CD1c-positive myeloid dendritic cell (primary cell): ENCODE results near the gene TAF3.
"Not testable (repeated sequence)": the region's sequence is repeated elsewhere in the genome, so short reads cannot be mapped to it uniquely, and the experiment has no call there.

Source experiments
- DNase-seq: peaks from one replicate; pipeline ENCODE4 v3.0.0-alpha.2; 2016; ENCODE audit errors: extremely low spot score

Gene TAF3, protein sequence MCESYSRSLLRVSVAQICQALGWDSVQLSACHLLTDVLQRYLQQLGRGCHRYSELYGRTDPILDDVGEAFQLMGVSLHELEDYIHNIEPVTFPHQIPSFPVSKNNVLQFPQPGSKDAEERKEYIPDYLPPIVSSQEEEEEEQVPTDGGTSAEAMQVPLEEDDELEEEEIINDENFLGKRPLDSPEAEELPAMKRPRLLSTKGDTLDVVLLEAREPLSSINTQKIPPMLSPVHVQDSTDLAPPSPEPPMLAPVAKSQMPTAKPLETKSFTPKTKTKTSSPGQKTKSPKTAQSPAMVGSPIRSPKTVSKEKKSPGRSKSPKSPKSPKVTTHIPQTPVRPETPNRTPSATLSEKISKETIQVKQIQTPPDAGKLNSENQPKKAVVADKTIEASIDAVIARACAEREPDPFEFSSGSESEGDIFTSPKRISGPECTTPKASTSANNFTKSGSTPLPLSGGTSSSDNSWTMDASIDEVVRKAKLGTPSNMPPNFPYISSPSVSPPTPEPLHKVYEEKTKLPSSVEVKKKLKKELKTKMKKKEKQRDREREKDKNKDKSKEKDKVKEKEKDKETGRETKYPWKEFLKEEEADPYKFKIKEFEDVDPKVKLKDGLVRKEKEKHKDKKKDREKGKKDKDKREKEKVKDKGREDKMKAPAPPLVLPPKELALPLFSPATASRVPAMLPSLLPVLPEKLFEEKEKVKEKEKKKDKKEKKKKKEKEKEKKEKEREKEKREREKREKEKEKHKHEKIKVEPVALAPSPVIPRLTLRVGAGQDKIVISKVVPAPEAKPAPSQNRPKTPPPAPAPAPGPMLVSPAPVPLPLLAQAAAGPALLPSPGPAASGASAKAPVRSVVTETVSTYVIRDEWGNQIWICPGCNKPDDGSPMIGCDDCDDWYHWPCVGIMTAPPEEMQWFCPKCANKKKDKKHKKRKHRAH

DNA sequence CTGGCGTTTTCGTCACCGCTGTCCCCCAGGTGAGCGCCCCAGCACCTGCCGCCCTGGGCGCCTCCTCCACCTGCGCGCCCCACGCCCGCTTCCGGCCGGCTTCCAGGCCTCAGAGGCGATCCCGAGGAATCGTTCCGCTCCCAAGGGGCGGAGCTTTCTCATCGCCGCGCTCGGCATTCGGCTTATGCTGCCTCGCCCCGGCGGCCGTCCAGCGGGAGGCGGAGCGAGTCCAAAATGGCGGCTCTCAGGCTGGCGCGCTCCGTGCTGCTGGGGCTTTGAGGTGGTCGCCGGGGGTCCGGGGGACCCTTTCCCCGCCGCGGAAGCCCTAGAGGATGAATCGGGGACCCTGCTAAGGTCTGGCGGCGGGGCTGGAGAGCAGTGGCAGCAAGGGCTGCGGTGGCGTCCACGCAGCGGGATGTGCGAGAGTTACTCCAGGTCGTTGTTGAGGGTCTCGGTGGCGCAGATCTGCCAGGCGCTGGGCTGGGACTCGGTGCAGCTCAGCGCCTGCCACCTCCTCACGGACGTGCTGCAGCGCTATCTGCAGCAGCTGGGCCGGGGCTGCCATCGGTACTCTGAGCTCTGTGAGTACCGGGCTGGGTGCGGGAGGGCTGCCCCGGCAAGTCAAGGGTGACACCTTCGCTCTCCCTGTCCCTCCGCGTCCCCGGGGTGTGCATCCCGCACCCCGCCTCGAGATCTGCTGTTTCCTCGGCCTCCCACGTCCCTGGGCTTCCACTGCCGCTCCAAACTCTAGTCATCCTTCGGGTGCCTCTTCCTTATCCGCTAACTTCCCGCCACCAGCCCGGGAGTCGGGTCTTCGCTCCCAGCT, at the start of gene TAF3:
TSS of gene TAF3 (plus strand) at position 211 of the 826 bp plus-strand sequence. CDS start at position 416, 205 bp downstream.
- peak; percentile 95 for DNase-seq

DNA sequence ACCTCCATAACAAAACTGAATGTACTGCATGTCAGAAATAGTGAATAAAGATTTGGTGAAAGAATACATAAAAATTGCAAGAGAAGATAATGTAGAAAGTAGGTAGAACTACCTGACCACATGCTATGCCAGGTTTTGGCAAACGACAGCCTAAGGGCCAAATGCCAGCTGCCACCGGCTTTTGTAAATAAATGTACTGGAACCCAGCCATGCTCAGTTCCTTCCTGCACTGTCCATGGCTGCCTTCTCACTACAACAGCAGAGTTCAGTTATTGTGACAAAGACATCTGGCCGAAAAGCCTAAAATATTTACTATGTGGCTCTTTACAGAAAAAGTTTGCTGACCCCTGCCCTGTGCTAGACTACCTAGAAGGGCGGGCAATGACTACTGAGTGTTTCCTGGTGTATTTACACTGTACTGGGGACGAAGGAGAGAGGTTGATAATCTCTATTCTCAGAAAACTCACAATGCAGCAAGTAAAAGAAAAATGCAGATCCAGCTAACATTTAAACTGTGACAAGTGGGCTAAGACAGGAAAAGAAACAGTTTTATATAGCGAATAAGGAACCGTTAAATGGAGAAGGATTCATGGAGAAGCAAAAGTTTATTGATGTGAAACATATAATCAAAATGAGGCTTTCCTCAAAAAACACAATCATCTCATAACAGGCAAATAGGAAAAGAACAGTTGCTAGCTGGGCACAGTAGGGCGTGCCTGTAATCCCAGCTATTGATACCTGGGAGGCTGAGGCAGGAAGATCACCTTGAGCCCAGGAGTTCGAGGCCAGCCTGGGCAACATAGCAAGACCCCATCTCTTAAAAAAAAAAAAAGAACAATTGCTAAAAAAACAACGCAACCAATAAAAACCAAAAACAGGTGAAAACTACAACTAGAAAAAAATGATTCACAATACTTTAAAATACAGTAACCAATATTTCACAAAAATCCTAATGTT, 44.2 kb upstream of the TAF3 start:
- no peak for DNase-seq

DNA sequence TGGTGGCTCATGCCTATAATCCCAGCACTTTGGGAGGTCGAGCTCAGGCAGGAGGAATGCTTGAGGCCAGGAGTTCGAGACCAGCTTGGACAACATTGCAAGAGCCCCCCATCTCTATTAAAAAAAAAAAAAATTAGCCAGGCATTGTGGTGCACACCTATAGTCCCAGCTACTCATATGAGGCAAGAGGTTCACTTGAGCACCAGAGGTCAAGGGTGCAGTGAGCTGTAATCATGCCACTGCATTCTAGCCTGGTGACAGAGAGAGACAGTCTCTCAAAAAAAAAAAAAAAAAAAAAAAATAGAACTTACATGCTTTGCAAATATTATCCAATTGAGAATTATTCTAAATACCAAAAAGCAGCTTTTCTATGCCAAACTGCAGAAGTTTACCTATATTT, 41.5 kb upstream of the TAF3 start:
- DNase-seq = no peak

DNA sequence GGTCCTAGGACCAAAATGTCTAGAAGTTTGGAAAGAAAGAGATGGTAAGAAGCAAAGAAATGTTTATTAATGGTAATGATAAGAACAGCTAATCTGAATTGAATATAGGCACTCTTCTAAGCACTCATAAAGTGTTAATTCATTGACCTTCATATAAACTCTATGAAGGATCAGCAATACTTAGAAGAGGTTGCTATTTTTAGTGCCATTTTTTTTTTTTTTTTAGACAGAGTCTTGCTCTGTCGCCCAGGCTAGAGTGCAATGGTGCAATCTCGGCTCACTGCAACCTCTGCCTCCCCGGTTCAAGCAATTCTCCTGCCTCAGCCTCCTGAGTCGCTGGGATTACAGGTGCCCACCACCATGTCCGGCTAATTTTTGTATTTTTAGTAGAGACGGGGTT, 36.1 kb upstream of the TAF3 start:
- DNase-seq = not testable (repeated sequence)

DNA sequence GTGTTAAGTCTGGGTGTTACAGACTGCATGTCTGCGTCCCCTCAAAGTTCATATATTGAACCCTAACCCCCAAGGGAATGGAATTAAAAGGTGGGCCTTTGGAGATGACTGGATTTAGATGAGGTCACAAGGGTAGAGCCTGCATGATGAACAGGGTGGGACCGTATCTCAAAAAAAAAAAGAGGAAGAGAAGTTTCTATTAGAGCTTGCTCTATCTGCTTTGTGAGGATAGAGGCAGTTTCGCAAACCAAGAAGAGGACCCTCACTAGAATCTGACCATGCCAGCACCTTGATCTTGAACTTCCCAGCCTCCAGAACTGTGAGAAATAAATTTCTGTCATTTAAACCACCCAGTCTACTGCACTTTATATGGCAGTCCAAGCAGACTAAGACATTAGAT, 31.9 kb upstream of the TAF3 start:
- DNase-seq = peak; percentile 15

DNA sequence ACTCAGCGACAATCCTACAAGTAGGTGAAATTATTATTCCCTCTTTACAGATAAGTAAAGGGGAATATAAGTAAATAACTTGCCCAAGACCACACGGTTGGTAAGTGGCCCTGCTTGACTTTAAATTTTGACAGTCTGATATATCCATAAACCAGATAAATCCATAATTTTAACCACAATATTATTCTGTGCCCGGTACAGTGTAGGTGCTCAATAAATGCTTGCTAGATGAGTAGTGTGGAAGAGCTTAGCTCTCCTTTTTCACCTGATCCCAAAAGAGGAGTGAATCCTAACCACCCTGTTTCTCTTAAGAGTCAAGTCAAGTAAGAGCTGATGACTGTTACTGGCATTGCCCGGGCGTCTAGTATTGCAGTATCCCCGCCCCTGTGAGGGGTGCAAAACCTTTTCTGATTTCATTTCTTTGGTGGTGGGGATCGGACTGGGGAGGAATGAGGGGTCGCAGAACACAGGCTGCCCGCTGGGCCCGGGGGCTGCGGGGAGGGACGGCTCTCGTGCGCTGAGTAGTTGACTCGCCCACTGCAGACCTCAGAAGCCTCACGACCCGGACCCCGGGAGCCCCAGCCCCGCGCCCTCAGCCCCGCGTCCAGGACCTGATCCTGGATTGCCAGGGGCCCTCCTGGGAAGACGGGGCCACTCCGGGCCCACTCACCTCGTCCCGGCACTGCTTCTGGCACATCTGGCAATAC, 31.0 kb upstream of the TAF3 start:
- no peak for DNase-seq

- peak; percentile 99 for DNase-seq
Observed at GRCh38 chr10:7787857-7788638, 30.3 kb upstream of the TAF3 start, which contains the start of the genes ATP5F1C and KIN. Gene ATP5F1C, plus strand, starts transcription at chr10:7788177. Its CDS starts 31 bp downstream, at chr10:7788208. Gene KIN, minus strand, starts transcription at chr10:7787993. Its CDS starts 60 bp downstream, at chr10:7787933.

DNA sequence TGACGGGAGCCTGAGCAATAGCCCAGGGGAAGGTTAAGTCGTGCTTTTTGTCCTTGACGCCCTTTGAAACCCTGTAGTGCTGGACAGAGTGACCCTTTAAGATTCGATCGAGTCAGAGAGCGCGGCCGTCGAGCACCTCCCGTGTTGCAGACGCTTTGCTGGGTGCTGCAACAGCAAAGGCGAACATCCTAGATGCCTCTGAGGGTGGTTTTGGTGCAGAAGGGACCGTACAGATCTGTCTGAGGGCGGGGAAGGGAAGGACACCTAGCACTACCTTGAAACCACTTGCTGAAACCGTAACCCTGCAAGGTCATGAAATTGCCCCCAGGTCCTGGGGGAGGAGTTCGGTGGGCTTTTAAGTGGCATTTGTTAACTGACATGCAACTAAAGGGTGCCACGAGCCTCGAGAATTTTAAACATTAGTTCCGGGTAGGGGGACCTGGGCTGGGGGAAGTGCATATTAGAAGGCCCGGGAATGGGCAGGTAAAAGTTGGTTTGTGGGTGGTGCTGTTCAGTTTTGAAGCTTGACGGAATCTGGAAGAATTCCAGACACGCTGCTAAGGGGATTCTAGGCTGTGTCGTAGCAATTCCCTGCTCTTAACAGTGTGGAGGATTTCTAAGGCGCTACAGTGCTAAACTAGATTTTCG, 29.5 kb upstream of the TAF3 start:
- no peak for DNase-seq

DNA sequence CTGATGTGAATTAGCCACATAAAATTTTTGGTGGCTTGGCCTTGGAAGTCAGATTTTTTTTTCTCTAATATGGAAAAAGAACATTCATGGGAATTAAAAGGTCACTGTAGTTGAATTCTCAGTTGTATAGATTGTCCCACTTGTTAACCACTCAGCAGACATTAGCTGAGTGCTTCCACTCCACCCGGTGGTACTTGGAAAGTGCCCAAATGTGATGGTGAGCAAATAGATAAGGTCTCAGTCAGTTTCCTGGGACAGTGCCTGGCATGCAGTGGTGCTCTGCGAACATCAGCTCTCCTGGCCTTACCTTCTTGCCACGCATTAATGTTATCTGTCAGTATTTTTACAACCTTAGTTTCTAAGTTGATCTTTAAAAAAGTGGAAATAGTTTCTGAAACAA, 28.9 kb upstream of the TAF3 start:
- no peak for DNase-seq

DNA sequence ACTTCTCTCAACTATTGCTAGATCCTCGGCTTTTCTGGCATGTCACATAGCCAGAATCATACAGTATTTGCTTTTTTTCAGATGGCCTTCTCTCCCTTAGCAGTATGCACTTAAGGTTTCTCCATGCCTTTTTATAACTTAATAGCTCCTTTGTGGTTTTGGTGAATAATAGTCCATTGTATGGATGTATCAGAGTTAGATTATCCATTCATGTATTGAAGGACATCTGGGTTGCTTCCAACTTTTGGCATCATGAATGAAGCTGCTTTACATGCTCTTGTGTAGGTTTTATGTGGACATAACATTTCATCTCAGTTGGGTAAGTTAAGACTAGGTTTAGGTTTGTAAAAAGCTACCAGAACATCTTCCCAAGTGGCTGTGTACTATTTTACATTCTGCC, 25.8 kb upstream of the TAF3 start:
- DNase-seq = no peak

DNA sequence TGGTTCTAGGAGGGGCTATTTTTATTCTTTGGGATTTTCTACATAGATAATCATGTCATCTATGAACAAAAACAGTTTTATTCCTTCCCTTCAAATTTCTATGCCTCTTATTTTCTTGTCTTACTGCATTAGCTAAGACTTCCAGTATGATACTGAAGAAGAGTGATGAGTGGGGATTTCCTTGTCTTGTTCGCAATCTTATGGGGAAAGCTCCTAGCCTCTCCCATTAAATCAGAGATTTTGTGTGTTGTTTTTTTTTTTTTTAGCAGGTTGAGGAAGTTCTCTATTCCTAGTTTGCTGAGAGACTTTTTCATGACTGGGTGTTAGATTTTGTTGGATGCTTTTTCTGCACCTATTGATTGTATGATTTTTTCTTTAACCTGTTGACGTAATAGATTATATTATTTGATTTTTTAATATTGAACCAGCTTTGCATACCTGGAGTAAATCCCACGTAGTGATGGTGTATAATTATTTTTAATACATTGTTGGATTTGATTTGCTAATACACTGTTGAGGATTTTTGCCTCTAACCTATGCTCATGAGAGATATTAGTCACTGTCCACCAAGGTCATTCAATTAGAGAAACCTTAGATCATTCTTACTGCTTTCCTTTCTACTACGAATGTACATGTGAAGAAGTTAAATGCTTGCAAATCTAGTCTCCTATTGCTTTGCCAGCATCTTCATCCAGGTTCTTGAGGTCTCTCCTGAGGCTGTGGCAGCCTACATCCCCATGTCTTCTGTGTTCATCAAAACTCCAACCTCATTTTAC, 23.9 kb upstream of the TAF3 start:
- no peak for DNase-seq

- DNase-seq = no peak
Observed at GRCh38 chr10:7795605-7796004, 22.7 kb upstream of the TAF3 start.

- DNase-seq = no peak
Observed at GRCh38 chr10:7797582-7797981, 20.7 kb upstream of the TAF3 start.

DNA sequence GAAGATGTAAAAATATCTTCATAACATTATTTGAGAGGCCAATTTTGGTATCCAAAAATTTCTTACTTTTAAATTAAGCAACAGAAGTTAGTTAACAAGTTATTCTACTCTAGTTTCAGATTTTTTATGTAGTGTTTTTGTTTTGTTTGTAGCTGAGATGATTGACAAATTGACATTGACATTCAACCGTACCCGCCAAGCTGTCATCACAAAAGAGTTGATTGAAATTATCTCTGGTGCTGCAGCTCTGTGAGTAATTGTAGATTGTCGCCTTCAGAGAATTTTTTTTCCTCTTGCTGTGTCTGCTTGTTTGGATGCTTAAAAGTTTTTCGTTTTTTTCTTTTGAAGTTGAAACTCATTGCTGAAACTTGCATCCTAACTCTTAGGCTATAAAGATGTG, 15.7 kb upstream of the TAF3 start:
- no peak for DNase-seq

DNA sequence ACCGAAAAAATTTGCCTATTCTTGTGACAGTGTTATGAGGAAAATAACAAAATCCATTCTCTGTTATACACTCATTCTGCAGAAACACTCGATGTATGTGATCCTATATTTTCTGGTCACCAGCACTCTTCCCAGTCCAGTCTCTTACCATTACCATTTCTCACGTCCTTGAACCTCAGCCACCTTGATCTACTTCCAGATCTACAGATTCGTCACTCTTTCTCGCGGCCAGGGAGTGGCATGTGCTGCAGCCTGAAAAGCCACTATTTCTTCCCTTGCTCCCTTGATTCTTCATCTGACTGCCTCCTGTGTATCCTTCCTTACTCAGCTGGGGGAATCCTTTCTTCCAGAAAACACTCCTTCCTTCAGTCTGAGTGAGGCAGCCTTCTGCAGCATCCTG, 14.1 kb upstream of the TAF3 start:
- no peak for DNase-seq

DNA sequence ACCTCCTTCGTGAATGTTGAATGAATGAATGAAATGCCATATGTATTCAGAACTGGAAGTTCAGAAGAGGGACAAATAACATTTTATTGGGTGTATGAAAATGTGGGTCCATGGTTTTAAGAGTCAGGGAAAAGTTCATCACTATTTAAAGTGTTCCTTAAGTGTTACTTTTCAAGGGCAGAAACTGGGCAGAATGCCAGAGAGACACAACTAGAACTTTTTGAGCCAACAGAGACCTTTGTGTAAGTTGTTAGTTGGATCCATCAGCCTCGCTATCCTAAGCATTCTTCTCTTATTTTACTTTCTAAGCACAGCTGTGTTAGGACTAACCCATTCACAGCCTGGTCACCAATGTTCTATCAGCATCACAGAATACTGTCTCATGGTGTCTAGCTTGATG, 13.6 kb upstream of the TAF3 start:
- DNase-seq = no peak

GRCh38 chr10:7808686-7809267, 9.5 kb upstream of the TAF3 start:
- DNase-seq = no peak
